ENCODE measurements around the gene PTGDR2. TPM values are rescaled to one million over a fixed set of nuclear protein-coding genes. Genes with fewer than 3 reads are reported as not detected.

Gene PTGDR2
- total RNA-seq, 1 donor from 2014 or later: 0.86 TPM

- Histone ChIP-seq H3K4me1 (no peaks in the 10 kb centered on the region), H3K27me3 (ENCODE audit: low read depth) (no peaks in the 10 kb centered on the region), H3K27ac (no peak overlapping the region), H3K9me3 (no peaks in the 10 kb centered on the region), H3K4me3 (no peak overlapping the region), H3K36me3 (peaks cover 42% of the 10 kb centered on the region)
- intact Hi-C loops (cut with DNase I): no loop called here
- DNase-seq: no peak
- ATAC-seq: no peak
- TF ChIP-seq, protein P1, sequence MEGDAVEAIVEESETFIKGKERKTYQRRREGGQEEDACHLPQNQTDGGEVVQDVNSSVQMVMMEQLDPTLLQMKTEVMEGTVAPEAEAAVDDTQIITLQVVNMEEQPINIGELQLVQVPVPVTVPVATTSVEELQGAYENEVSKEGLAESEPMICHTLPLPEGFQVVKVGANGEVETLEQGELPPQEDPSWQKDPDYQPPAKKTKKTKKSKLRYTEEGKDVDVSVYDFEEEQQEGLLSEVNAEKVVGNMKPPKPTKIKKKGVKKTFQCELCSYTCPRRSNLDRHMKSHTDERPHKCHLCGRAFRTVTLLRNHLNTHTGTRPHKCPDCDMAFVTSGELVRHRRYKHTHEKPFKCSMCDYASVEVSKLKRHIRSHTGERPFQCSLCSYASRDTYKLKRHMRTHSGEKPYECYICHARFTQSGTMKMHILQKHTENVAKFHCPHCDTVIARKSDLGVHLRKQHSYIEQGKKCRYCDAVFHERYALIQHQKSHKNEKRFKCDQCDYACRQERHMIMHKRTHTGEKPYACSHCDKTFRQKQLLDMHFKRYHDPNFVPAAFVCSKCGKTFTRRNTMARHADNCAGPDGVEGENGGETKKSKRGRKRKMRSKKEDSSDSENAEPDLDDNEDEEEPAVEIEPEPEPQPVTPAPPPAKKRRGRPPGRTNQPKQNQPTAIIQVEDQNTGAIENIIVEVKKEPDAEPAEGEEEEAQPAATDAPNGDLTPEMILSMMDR (IDR thresholded peaks at IDR 0.05): no peak
These were observed 34.9 kb upstream of the PTGDR2 start for GRCh38 chr11:60890696-60891095.

DNA sequence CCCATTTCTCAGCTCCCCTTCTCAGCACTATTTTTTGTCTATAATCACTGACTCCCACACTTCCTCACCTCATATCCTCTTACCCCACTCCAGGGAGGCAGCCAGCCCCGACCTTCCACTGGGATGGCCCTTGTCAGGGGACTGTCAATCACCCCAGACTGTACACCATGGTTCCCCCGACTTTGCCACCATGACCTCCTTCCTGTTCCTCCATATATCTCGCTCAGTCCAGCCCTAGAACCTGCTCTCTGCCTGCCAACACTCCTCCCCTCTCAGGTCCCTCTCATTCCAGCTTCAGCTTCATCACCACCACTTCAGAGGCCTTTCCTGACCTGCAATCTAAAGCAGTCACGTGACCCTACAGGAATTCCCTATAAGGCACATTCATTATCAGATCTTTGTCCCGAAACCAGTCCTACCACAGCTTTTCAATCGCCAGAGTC is 34.1 kb upstream of the PTGDR2 start:
- Histone ChIP-seq H3K27me3 (ENCODE audit: low read depth) (no peaks in the 10 kb centered on the region), H3K4me1 (no peaks in the 10 kb centered on the region), H3K4me3 (no peak overlapping the region), H3K36me3 (peaks cover 34% of the 10 kb centered on the region), H3K9me3 (no peaks in the 10 kb centered on the region), H3K27ac (no peak overlapping the region)
- ATAC-seq (peak in 1 of 2 donors; percentile 48), DNase-seq (no peak)
- TF ChIP-seq, protein P1 (IDR thresholded peaks at IDR 0.05): no peak
- intact Hi-C loops (cut with DNase I): no loop called here

GRCh38 chr11:60887556-60887955 is 31.8 kb upstream of the PTGDR2 start:
- Histone ChIP-seq H3K4me1 (no peaks in the 10 kb centered on the region), H3K9me3 (no peaks in the 10 kb centered on the region), H3K4me3 (no peak overlapping the region), H3K27me3 (ENCODE audit: low read depth) (no peaks in the 10 kb centered on the region), H3K36me3 (peaks cover 11% of the 10 kb centered on the region), H3K27ac (no peak overlapping the region)
- TF ChIP-seq, protein P1 (IDR thresholded peaks at IDR 0.05): peak; percentile 36
- ATAC-seq (peak; percentile 72 to 75), DNase-seq (no peak)
- intact Hi-C loops (cut with DNase I): no loop called here

- Histone ChIP-seq H3K27me3 (ENCODE audit: low read depth) (no peaks in the 10 kb centered on the region), H3K4me1 (no peaks in the 10 kb centered on the region), H3K4me3 (no peak overlapping the region), H3K9me3 (no peaks in the 10 kb centered on the region), H3K27ac (no peak overlapping the region), H3K36me3 (peaks cover 16% of the 10 kb centered on the region)
- intact Hi-C loops (cut with DNase I): no loop called here
- ATAC-seq: no peak
- DNase-seq: no peak
- TF ChIP-seq, protein P1 (IDR thresholded peaks at IDR 0.05): no peak
These were observed 25.0 kb upstream of the PTGDR2 start for GRCh38 chr11:60880643-60881282.

- Histone ChIP-seq H3K4me3 (no peak overlapping the region), H3K4me1 (no peaks in the 10 kb centered on the region), H3K9me3 (no peaks in the 10 kb centered on the region), H3K27me3 (ENCODE audit: low read depth) (no peaks in the 10 kb centered on the region), H3K36me3 (peaks cover 19% of the 10 kb centered on the region), H3K27ac (no peak overlapping the region)
- ATAC-seq (no peak), DNase-seq (no peak)
- intact Hi-C loops (cut with DNase I): no loop called here
- TF ChIP-seq, protein P1 (IDR thresholded peaks at IDR 0.05): no peak
These were observed 24.3 kb upstream of the PTGDR2 start for GRCh38 chr11:60879971-60880588.
